H1 (cell line): ENCODE results near the gene ARHGAP23. TPM values are rescaled to one million over a fixed set of nuclear protein-coding genes. Genes with fewer than 3 reads are reported as not detected.

Experiments used
- ATF3 ChIP-seq: IDR thresholded peaks from 2 replicates; pipeline ENCODE4 v1.6.1; 2011; ENCODE audit warnings: low read depth, mild to moderate bottlenecking, low read length; ENCODE audit not compliant: insufficient read depth
- CBX5 ChIP-seq: fragments of 300-800, 300-1000 bp; sonication (generic); IDR thresholded peaks from 2 replicates; pipeline ENCODE4 v1.7.1; 2016; ENCODE audit warnings: antibody characterized with exemption, low read length, low read depth
- PHF8 ChIP-seq: fragments of 200-600 bp; sonication (generic); conservative IDR thresholded peaks from 2 replicates; pipeline ENCODE4 v1.7.1; 2012; ENCODE audit warnings: low read depth, mild to moderate bottlenecking, inconsistent platforms, low read length, moderate library complexity
- RAD21 ChIP-seq, 2 experiments: IDR thresholded peaks in 1 of 2; conservative IDR thresholded peaks in 1 of 2; 2 replicates each; pipeline ENCODE4 v1.6.1; 2011; ENCODE audit warnings: low read depth in 2 of 2, low read length in 2 of 2, improper control_type of control experiment in 1 of 2, inconsistent platforms in 1 of 2, mild to moderate bottlenecking in 1 of 2, moderate library complexity in 1 of 2
- RFX5 ChIP-seq: IDR thresholded peaks from 2 replicates; pipeline ENCODE4 v1.6.1; 2011; ENCODE audit warnings: low read depth, low read length, improper control_type of control experiment, borderline replicate concordance
- SP2 ChIP-seq: IDR thresholded peaks from 2 replicates; pipeline ENCODE4 v1.6.1; 2012; ENCODE audit warnings: mild to moderate bottlenecking, low read length, inconsistent platforms
- SRF ChIP-seq: IDR thresholded peaks from 2 replicates; pipeline ENCODE4 v1.6.1; 2011; ENCODE audit warnings: mild to moderate bottlenecking, low read depth, low read length, moderate library complexity
- TAF7 ChIP-seq: optimal IDR thresholded peaks from 2 replicates; pipeline ENCODE3; 2011; ENCODE audit warnings: low read depth, mild to moderate bottlenecking, inconsistent platforms, low read length, moderate library complexity, borderline replicate concordance
- TCF12 ChIP-seq: IDR thresholded peaks from 2 replicates; pipeline ENCODE4 v1.6.1; 2011; ENCODE audit warnings: low read depth, mild to moderate bottlenecking, low read length
- polyA plus RNA-seq, 7 experiments: library from polyadenylated mRNA; depleted of rRNA in 3 of 7; stranded (reverse) in 5 of 7; unstranded in 2 of 7; fragments of >200 nt in 5 of 7; fragments of 200-250 nt in 2 of 7; gene quantifications; 1 replicate in 5 of 7; 2 replicates in 1 of 7; 4 replicates in 1 of 7; pipeline versions ENCODE4 v1.2.1 to v1.2.3, GENCODE V29; 2011 to 2013; ENCODE audit warnings: missing spikeins in 2 of 7, mixed read lengths in 2 of 7
- total RNA-seq: library from RNA; stranded (reverse); fragmentation: NEBNext Ultra II Directional; extraction: Animal tissue kit (Norgen Biotek cat#: 25700); gene quantifications from 2 replicates; pipeline ENCODE4 v1.2.1, GENCODE V29; 2021

ARHGAP23 gene
- total and polyA plus RNA-seq, 2 of the 8 experiments (the other 6 are each of a cell fraction or from before 2014, with no cell fraction given) = 16.3 to 107 TPM

DNA sequence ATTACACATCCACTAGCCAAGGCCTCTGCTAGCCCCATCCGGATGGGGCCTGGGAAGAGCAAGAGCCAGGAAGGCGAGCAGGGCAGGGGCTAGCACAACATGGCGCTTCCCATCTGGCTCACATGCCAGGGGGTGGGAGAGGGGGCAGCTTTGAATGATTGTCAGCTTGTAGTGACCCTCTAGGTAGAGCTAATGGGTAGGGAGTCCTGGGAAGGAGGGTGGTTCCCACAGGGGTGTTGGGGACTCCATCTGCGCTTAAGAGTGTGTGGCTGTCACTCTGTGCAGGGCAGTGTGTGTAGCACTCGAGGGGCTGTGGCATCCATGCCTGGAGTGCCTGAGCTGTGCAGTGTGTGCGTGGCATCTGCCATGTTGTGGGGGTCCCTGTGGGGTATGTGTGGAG lies 24.5 kb downstream of the ARHGAP23 start (continued):
- TF ChIP-seq RAD21 (IDR thresholded peaks at IDR 0.05 in 1 of 2, conservative IDR thresholded peaks at IDR 0.05 in 1 of 2; ENCODE audit: low read depth in 2 of 2, low read length in 2 of 2) (no peak), ATF3 (no peak), TAF7 (no peak), TCF12 (no peak), CBX5 (no peak), SRF (no peak), SP2 (no peak), RFX5 (no peak), PHF8 (no peak)
